HepG2 (cell line): ENCODE measurements around the gene SAMD5. TPM values are rescaled to one million over a fixed set of nuclear protein-coding genes. Genes with fewer than 3 reads are reported as not detected.

ENCODE experiments used
- ATAC-seq: fragments of 200-7000 bp; cut with Tn5 transposase; 3 replicates; pipeline ENCODE4 v1.9.1; 2020; ENCODE audit warnings: mild to moderate bottlenecking, moderate library complexity
- BruUV-seq: library from RNA; stranded (reverse); fragments of 400-500 nt; replicated peaks from 2 replicates; lab custom pipeline; 2021; lab: Mats Ljungman, UMichigan
- CTCF ChIA-PET: fragments of 300-600 bp; formaldehyde crosslinking; extraction: SDS; loops from one replicate; lab custom pipeline; 2021; ENCODE audit warnings: low total read pairs, inconsistent platforms, low intra/inter-chr PET ratio; lab: Yijun Ruan, JAX
- POLR2A ChIA-PET: fragments of 350-600 bp; sonication (Branson Sonifier 250); formaldehyde crosslinking; loops from one replicate; lab custom pipeline; 2020; ENCODE audit warnings: antibody characterized with exemption, inconsistent platforms; lab: Yijun Ruan, JAX
- DNase-seq: peaks from one replicate; pipeline ENCODE4 v3.0.0-alpha.2; 2015; ENCODE audit warnings: low spot score
- FAIRE-seq: peaks from 3 replicates; lab custom pipeline; 2011; peaks lifted over from hg19 to GRCh38; lab: Jason Lieb, UNC
- H2AFZ ChIP-seq: one replicate; pipeline ENCODE4 v1.6.1; 2011; ENCODE audit warnings: low read length, inconsistent platforms
- H3K27ac ChIP-seq: fragments of 300-600 bp; 3 replicates; pipeline ENCODE4 v1.8.0; 2011; ENCODE audit warnings: mixed run types, mild to moderate bottlenecking, mixed read lengths, low read length, inconsistent platforms; ENCODE audit not compliant: insufficient read depth; ENCODE audit errors: extremely low read length
- H3K27me3 ChIP-seq, 2 experiments: fragments of 200-600 bp in 1 of 2; 2 replicates in 1 of 2; 3 replicates in 1 of 2; pipeline versions ENCODE4 v1.6.0 to v1.8.0; 2011; ENCODE audit warnings: low read length in 2 of 2, mild to moderate bottlenecking in 2 of 2, moderate library complexity in 2 of 2, inconsistent platforms in 1 of 2; ENCODE audit not compliant: insufficient read depth in 2 of 2, control insufficient read depth in 1 of 2
- H3K36me3 ChIP-seq, 2 experiments: fragments of 200-600 bp in 1 of 2; replicated peaks in 1 of 2; 2 replicates in 1 of 2; 3 replicates in 1 of 2; pipeline versions ENCODE4 v1.5.1 to v1.8.0; 2011; ENCODE audit warnings: low read length in 2 of 2, inconsistent platforms in 1 of 2; ENCODE audit not compliant: insufficient read depth in 2 of 2, control insufficient read depth in 1 of 2
- H3K4me1 ChIP-seq: 2 replicates; pipeline ENCODE4 v1.5.1; 2012; ENCODE audit warnings: low read length, inconsistent platforms; ENCODE audit not compliant: insufficient read depth
- H3K4me2 ChIP-seq: 2 replicates; pipeline ENCODE4 v1.6.0; 2011; ENCODE audit warnings: low read depth, low read length, inconsistent platforms
- H3K4me3 ChIP-seq, 3 experiments: fragments of 200-600 bp in 1 of 3; sonication (generic), shearing (Covaris generic) in 1 of 3; replicated peaks in 1 of 3; 2 replicates each; pipeline ENCODE4 v1.5.1; 2011 to 2016; ENCODE audit warnings: low read length in 3 of 3, inconsistent platforms in 2 of 3, low read depth in 2 of 3, mild to moderate bottlenecking in 2 of 3, control low read depth in 1 of 3, mixed read lengths in 1 of 3; ENCODE audit not compliant: insufficient read depth in 1 of 3
- H3K79me2 ChIP-seq: one replicate; pipeline ENCODE4 v1.6.1; 2011; ENCODE audit warnings: low read length, inconsistent platforms; ENCODE audit not compliant: insufficient read depth
- H3K9ac ChIP-seq: 2 replicates; pipeline ENCODE4 v1.6.0; 2011; ENCODE audit warnings: mild to moderate bottlenecking, low read depth, low read length, inconsistent platforms; ENCODE audit not compliant: insufficient read depth
- H3K9me3 ChIP-seq: 2 replicates; pipeline ENCODE4 v1.5.1; 2012; ENCODE audit warnings: mild to moderate bottlenecking, low read length
- H4K20me1 ChIP-seq: 2 replicates; pipeline ENCODE4 v1.6.0; 2011; ENCODE audit warnings: inconsistent platforms, mild to moderate bottlenecking, low read length, moderate library complexity; ENCODE audit not compliant: insufficient read depth
- ATF7-NPFF ChIP-seq: sonication (generic); formaldehyde crosslinking; IDR thresholded peaks from 2 replicates; pipeline ENCODE4 v1.8.1; 2023; ENCODE audit warnings: mild to moderate bottlenecking, low read depth, missing genetic modification reagents, moderate library complexity
- CTCF ChIP-seq: sonication (generic); formaldehyde crosslinking; IDR thresholded peaks from 2 replicates; pipeline ENCODE4 v1.5.0; 2020; ENCODE audit warnings: mild to moderate bottlenecking, missing genetic modification reagents, moderate library complexity
- FOXO4 ChIP-seq: sonication (generic); formaldehyde crosslinking; conservative IDR thresholded peaks from 2 replicates; pipeline ENCODE4 v1.8.1; 2023; ENCODE audit warnings: missing genetic modification reagents
- NRL ChIP-seq: sonication (generic); formaldehyde crosslinking; IDR thresholded peaks from 2 replicates; pipeline ENCODE4 v1.5.0; 2020; ENCODE audit warnings: missing genetic modification reagents, mild to moderate bottlenecking, moderate library complexity, borderline replicate concordance
- RAD21 ChIP-seq: fragments of 450-650 bp; formaldehyde crosslinking; IDR thresholded peaks from 2 replicates; pipeline ENCODE4 v1.5.0; 2020; ENCODE audit warnings: mild to moderate bottlenecking
- RXRA ChIP-seq: sonication (generic); formaldehyde crosslinking; IDR thresholded peaks from 2 replicates; pipeline ENCODE4 v1.5.1; 2020; ENCODE audit warnings: missing genetic modification reagents
- SMC3 ChIP-seq: IDR thresholded peaks from 2 replicates; pipeline ENCODE4 v1.6.1; 2011; ENCODE audit warnings: low read length, improper control_type of control experiment
- SOX13 ChIP-seq, 3 experiments: fragments of 450-650 bp in 1 of 3; sonication (generic) in 1 of 3; formaldehyde crosslinking in 1 of 3; IDR thresholded peaks in 2 of 3; conservative IDR thresholded peaks in 1 of 3; 2 replicates each; pipeline versions ENCODE4 v1.5.0 to v1.6.1; 2016 to 2020; ENCODE audit warnings: antibody characterized with exemption in 1 of 3, mild to moderate bottlenecking in 1 of 3, missing compliant biosample characterization in 1 of 3, missing genetic modification reagents in 1 of 3, moderate library complexity in 1 of 3
- THAP9 ChIP-seq: sonication (generic); formaldehyde crosslinking; IDR thresholded peaks from 2 replicates; pipeline ENCODE4; 2020; ENCODE audit warnings: missing genetic modification reagents, mild to moderate bottlenecking, borderline replicate concordance
- ZNF124 ChIP-seq: sonication (generic); formaldehyde crosslinking; IDR thresholded peaks from 2 replicates; pipeline ENCODE4 v1.4.0; 2020; ENCODE audit warnings: missing genetic modification reagents
- ZNF3 ChIP-seq: IDR thresholded peaks from 2 replicates; pipeline ENCODE4 v1.7.0; 2017; ENCODE audit warnings: inconsistent platforms
- ZNF687 ChIP-seq: sonication (generic); formaldehyde crosslinking; IDR thresholded peaks from 2 replicates; pipeline ENCODE4 v1.5.1; 2020; ENCODE audit warnings: mild to moderate bottlenecking, missing genetic modification reagents, moderate library complexity
- WGBS: methylation state at CpG from one replicate; pipeline ENCODE4 v1.1.6; 2017; ENCODE audit warnings: low lambda C conversion rate; 5-methylcytosine and 5-hydroxymethylcytosine counted together
- in situ Hi-C: cut with HindIII; loops from 2 replicates; pipeline ENCODE4 v1.10.0; 2017; ENCODE audit warnings: low pct_unique_long_range_greater_than_20kb; ENCODE audit not compliant: extremely low pct_ligation_motif_present
- intact Hi-C: fragments of 100-400 bp; cut with micrococcal nuclease; formaldehyde crosslinking; loops from one replicate; pipeline ENCODE4 v1.10.0; 2022; ENCODE audit not compliant: unreplicated experiment
- polyA plus RNA-seq, 8 experiments: library from polyadenylated mRNA; depleted of rRNA in 3 of 8; stranded (reverse) in 7 of 8; unstranded in 1 of 8; fragments of >200 nt; fragmentation: Illumina TruSeq in 4 of 8; extraction: Trizol in 4 of 8; gene quantifications; 2 replicates each; pipeline versions ENCODE4 v1.2.1 to v1.2.3, GENCODE V29; 2011 to 2016; ENCODE audit warnings: low read depth in 4 of 8, missing spikeins in 1 of 8, mixed read lengths in 1 of 8; ENCODE audit not compliant: insufficient read depth in 1 of 8
- total RNA-seq, 5 experiments: library from RNA; depleted of rRNA; stranded (reverse); fragments of >200 nt; fragmentation: Illumina TruSeq; extraction: Trizol; gene quantifications; 2 replicates each; pipeline ENCODE4 v1.2.3, GENCODE V29; 2016; ENCODE audit warnings: low read depth in 1 of 5

Gene SAMD5
- total and polyA plus RNA-seq, 2 of the 13 experiments (the other 11 are each of a cell fraction or from before 2014, with no cell fraction given): 0.02 to 0.07 TPM

GRCh38 chr6:147506704-147507114, 1.8 kb upstream of the SAMD5 start:
- no peak overlapping the region for H3K27ac ChIP-seq
- TF ChIP-seq RAD21 (CRISPR knock-in tag) (peak; percentile 92), CTCF (peak; percentile 95), NRL (CRISPR knock-in tag) (no peak), ATF7-NPFF (CRISPR knock-in tag) (0 out of 2 replicates have a peak, but pooled peaks have one; percentile 41), THAP9 (CRISPR knock-in tag) (0 out of 2 replicates have a peak, but pooled peaks have one; percentile 23), SMC3 (peak; percentile 24; the same call in 1 of the 2 replicates), ZNF3 (CRISPR knock-in tag) (no peak), RXRA (0 out of 2 replicates have a peak, but pooled peaks have one; percentile 15), ZNF124 (0 out of 2 replicates have a peak, but pooled peaks have one; percentile 48), FOXO4 (CRISPR knock-in tag) (0 out of 2 replicates have a peak, but pooled peaks have one; percentile 76), ZNF687 (CRISPR knock-in tag) (peak; percentile 26; the same call in 1 of the 2 replicates), SOX13 (IDR thresholded peaks at IDR 0.05) (no peak), SOX13 (CRISPR knock-in tag; conservative IDR thresholded peaks at IDR 0.05 in 1 of 2, IDR thresholded peaks at IDR 0.05 in 1 of 2) (peak in 1 of 2 experiments; percentile 22; a peak in 1 of 4 replicates)

More at GRCh38 chr6:147506704-147507114, 1.8 kb upstream of the SAMD5 start:
- intact Hi-C loops: loop anchor here (1.0 to 5.0 kb wide), 3 partner anchors 465 to 956 kb away; no protein-coding TSS in a partner anchor
- no TSS peak for BruUV-seq
- no peak overlapping the region for H2AFZ ChIP-seq
- H3K36me3 ChIP-seq: no peaks in the 10 kb centered on the region
- DNase-seq (peak; percentile 38), ATAC-seq (peak; percentile 80), FAIRE-seq (peak; percentile 74)
- peaks cover 10 to 46% of the 10 kb centered on the region in 2 experiments for H3K27me3 ChIP-seq
- no peaks in the 10 kb centered on the region; the same call in 1 of the 2 replicates for H4K20me1 ChIP-seq
- H3K9me3 ChIP-seq: no peaks in the 10 kb centered on the region
- H3K4me2 ChIP-seq: peak overlapping the region; percentile 68
- ChIA-PET POLR2A (interaction anchor here (0.5 to 0.7 kb wide), 2 partner anchors 74 to 960 kb away, joined by 3 read pairs; no protein-coding TSS in a partner anchor), CTCF (interaction anchor here (1.3 to 2.1 kb wide), 2 partner anchors 464 to 660 kb away, joined by 7 to 24 read pairs; no protein-coding TSS in a partner anchor)
- under 1% methylated on average over 14 of the region's 30 CpGs for WGBS
- peak overlapping the region in 1 of 3 experiments; percentile 69; a peak in 1 of 6 replicates for H3K4me3 ChIP-seq
- in situ Hi-C loops: loop anchor here (5.0 to 10.0 kb wide), 3 partner anchors 468 to 956 kb away; no protein-coding TSS in a partner anchor
- no peaks in the 10 kb centered on the region for H3K79me2 ChIP-seq
- no peak overlapping the region for H3K9ac ChIP-seq
- peaks cover 37% of the 10 kb centered on the region for H3K4me1 ChIP-seq
